ENCODE measurements around the gene PTPN4. TPM values are rescaled to one million over a fixed set of nuclear protein-coding genes. Genes with fewer than 3 reads are reported as not detected.

PTPN4 gene
- total and polyA plus RNA-seq, 2 of the 13 experiments (the other 11 are each of a cell fraction or from before 2014, with no cell fraction given), result 20.3 to 34.6 TPM

DNA sequence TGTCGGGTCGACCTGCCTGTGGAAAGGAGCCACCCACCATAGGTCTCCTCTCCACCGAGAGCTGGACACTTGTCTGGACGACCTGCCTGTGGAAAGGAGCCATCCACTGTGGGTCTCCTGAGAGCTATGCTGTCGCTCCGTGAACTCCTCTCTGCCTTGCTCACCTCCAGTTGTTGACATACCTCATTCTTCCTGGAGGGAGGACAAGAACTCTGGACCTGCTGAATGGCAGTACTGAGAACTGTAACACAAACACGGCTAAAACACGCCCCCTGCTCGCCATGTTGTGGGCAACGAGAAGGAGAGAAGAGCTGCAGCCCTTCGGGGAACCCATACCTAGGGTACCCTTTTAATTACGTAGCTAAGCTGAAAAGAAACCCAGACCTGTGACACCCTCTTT is 77.6 kb downstream of the PTPN4 start (continued):
- TF ChIP-seq KLF6 (CRISPR knock-in tag; IDR thresholded peaks at IDR 0.05) (no peak), PHB2 (IDR thresholded peaks at IDR 0.05; ENCODE audit: partially characterized antibody) (no peak), NFIB (CRISPR knock-in tag; IDR thresholded peaks at IDR 0.05; ENCODE audit: borderline replicate concordance) (no peak), ZSCAN12 (CRISPR knock-in tag; IDR thresholded peaks at IDR 0.05) (no peak), ATF1 (CRISPR knock-in tag; IDR thresholded peaks at IDR 0.05) (no peak), FOXM1 (CRISPR knock-in tag; IDR thresholded peaks at IDR 0.05) (0 out of 2 replicates have a peak, but pooled peaks have one; percentile 14), KLF15 (CRISPR knock-in tag; IDR thresholded peaks at IDR 0.05; ENCODE audit: borderline replicate concordance) (no peak), MEIS1 (CRISPR knock-in tag; IDR thresholded peaks at IDR 0.05; ENCODE audit: borderline replicate concordance) (no peak), ZBTB21 (CRISPR knock-in tag; IDR thresholded peaks at IDR 0.05) (no peak), ZNF234 (CRISPR knock-in tag; conservative IDR thresholded peaks at IDR 0.05) (no peak), ARNT (IDR thresholded peaks at IDR 0.05) (no peak), ZNF790 (CRISPR knock-in tag; IDR thresholded peaks at IDR 0.05; ENCODE audit: borderline replicate concordance) (no peak), TEAD3 (CRISPR knock-in tag; optimal IDR thresholded peaks at IDR 0.05; ENCODE audit: borderline replicate concordance) (peak; percentile 89), ZNF883 (CRISPR knock-in tag; IDR thresholded peaks at IDR 0.05; ENCODE audit: not compliant biosample characterization) (no peak), ZNF33A (CRISPR knock-in tag; IDR thresholded peaks at IDR 0.05; ENCODE audit: borderline replicate concordance) (no peak)
- TF ChIP-seq, protein P1, sequence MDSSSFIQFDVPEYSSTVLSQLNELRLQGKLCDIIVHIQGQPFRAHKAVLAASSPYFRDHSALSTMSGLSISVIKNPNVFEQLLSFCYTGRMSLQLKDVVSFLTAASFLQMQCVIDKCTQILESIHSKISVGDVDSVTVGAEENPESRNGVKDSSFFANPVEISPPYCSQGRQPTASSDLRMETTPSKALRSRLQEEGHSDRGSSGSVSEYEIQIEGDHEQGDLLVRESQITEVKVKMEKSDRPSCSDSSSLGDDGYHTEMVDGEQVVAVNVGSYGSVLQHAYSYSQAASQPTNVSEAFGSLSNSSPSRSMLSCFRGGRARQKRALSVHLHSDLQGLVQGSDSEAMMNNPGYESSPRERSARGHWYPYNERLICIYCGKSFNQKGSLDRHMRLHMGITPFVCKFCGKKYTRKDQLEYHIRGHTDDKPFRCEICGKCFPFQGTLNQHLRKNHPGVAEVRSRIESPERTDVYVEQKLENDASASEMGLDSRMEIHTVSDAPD (CRISPR knock-in tag; IDR thresholded peaks at IDR 0.05), result no peak
- TF ChIP-seq, protein P2, sequence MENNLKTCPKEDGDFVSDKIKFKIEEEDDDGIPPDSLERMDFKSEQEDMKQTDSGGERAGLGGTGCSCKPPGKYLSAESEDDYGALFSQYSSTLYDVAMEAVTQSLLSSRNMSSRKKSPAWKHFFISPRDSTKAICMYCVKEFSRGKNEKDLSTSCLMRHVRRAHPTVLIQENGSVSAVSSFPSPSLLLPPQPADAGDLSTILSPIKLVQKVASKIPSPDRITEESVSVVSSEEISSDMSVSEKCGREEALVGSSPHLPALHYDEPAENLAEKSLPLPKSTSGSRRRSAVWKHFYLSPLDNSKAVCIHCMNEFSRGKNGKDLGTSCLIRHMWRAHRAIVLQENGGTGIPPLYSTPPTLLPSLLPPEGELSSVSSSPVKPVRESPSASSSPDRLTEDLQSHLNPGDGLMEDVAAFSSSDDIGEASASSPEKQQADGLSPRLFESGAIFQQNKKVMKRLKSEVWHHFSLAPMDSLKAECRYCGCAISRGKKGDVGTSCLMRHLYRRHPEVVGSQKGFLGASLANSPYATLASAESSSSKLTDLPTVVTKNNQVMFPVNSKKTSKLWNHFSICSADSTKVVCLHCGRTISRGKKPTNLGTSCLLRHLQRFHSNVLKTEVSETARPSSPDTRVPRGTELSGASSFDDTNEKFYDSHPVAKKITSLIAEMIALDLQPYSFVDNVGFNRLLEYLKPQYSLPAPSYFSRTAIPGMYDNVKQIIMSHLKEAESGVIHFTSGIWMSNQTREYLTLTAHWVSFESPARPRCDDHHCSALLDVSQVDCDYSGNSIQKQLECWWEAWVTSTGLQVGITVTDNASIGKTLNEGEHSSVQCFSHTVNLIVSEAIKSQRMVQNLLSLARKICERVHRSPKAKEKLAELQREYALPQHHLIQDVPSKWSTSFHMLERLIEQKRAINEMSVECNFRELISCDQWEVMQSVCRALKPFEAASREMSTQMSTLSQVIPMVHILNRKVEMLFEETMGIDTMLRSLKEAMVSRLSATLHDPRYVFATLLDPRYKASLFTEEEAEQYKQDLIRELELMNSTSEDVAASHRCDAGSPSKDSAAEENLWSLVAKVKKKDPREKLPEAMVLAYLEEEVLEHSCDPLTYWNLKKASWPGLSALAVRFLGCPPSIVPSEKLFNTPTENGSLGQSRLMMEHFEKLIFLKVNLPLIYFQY (CRISPR knock-in tag; IDR thresholded peaks at IDR 0.05; ENCODE audit: borderline replicate concordance), result no peak
- TF ChIP-seq, protein P3, sequence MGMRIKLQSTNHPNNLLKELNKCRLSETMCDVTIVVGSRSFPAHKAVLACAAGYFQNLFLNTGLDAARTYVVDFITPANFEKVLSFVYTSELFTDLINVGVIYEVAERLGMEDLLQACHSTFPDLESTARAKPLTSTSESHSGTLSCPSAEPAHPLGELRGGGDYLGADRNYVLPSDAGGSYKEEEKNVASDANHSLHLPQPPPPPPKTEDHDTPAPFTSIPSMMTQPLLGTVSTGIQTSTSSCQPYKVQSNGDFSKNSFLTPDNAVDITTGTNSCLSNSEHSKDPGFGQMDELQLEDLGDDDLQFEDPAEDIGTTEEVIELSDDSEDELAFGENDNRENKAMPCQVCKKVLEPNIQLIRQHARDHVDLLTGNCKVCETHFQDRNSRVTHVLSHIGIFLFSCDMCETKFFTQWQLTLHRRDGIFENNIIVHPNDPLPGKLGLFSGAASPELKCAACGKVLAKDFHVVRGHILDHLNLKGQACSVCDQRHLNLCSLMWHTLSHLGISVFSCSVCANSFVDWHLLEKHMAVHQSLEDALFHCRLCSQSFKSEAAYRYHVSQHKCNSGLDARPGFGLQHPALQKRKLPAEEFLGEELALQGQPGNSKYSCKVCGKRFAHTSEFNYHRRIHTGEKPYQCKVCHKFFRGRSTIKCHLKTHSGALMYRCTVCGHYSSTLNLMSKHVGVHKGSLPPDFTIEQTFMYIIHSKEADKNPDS (CRISPR knock-in tag; IDR thresholded peaks at IDR 0.05), result peak; percentile 78; the same call in 1 of the 2 replicates
- TF ChIP-seq, protein P4, sequence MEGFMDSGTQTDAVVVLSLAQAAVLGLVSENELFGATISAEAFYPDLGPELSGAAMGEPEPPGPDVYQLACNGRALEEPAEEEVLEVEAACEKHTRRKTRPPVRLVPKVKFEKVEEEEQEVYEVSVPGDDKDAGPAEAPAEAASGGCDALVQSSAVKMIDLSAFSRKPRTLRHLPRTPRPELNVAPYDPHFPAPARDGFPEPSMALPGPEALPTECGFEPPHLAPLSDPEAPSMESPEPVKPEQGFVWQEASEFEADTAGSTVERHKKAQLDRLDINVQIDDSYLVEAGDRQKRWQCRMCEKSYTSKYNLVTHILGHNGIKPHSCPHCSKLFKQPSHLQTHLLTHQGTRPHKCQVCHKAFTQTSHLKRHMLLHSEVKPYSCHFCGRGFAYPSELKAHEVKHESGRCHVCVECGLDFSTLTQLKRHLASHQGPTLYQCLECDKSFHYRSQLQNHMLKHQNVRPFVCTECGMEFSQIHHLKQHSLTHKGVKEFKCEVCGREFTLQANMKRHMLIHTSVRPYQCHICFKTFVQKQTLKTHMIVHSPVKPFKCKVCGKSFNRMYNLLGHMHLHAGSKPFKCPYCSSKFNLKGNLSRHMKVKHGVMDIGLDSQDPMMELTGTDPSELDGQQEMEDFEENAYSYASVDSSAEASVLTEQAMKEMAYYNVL (CRISPR knock-in tag; IDR thresholded peaks at IDR 0.05; ENCODE audit: borderline replicate concordance), result no peak
- TF ChIP-seq, protein P5, sequence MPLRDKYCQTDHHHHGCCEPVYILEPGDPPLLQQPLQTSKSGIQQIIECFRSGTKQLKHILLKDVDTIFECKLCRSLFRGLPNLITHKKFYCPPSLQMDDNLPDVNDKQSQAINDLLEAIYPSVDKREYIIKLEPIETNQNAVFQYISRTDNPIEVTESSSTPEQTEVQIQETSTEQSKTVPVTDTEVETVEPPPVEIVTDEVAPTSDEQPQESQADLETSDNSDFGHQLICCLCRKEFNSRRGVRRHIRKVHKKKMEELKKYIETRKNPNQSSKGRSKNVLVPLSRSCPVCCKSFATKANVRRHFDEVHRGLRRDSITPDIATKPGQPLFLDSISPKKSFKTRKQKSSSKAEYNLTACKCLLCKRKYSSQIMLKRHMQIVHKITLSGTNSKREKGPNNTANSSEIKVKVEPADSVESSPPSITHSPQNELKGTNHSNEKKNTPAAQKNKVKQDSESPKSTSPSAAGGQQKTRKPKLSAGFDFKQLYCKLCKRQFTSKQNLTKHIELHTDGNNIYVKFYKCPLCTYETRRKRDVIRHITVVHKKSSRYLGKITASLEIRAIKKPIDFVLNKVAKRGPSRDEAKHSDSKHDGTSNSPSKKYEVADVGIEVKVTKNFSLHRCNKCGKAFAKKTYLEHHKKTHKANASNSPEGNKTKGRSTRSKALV (CRISPR knock-in tag; IDR thresholded peaks at IDR 0.05), result no peak

All from HepG2 (cell line).